GM18499 (cell line): ENCODE data around the gene DZIP3.
A peak's percentile ranks its signal among the peaks of the same experiment; 100 is the strongest.

ENCODE experiments used
- ATAC-seq: cut with Tn5 transposase; IDR thresholded peaks from one replicate; pipeline ENCODE4 v1.9.1; 2021; ENCODE audit warnings: moderate number of reproducible peaks; ENCODE audit not compliant: insufficient read depth, unreplicated experiment

Gene DZIP3

DNA sequence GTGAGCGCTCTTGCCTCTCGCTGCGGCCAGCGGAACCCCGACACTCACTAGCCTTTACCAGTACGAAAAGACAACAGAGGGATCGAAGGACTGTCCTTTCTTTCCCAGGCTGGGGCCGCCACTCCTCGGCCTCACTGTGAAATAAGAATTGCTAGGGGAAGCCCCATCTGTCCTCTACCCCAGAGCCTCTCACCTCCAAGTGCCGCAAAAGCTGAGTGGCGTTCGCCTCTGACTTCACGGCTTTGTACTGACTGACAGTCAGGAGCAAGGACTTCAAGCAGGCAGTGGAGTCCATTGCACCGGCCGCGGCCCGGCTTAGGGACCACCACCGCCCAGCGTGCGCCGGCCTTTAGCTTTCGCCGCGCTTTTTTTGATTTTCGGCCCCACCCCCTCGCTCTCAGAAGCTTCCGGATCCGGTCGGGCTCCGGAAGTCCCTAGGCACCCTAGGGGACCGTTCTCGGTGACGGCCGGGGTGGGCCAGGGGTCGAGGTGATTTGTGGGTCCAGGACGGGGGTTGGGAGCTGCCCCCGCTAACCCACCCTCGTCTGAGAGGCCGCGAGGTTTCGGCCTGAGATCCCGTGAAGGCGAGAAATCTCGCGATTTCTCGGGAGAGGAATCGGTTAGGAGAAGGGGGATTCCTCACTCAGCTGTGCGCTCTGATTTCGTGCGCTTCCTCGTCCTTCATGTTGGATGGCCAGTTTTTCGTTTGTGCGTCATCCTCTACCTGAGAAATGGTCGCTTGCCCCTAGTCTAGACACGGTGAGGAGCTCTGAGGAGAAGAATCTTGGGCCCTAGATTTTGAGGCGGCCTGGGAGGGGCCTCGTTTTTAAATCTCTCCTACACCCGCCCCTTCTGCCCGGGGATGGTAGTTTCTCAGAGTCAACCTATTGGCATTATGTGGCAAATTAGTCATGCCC lies at the start of gene DZIP3, which contains the start of gene CIP2A:
DZIP3 (plus strand) TSS at position 642 of the 917 bp plus-strand sequence. CDS start 15,685 bp downstream, outside the sequence.
CIP2A (minus strand) TSS at position 358 of the 917 bp plus-strand sequence; CDS start at position 295, 63 bp downstream.
- peak; percentile 69 for ATAC-seq

GRCh38 chr3:108546247-108546646 lies 43.3 kb upstream of the DZIP3 start:
- ATAC-seq: no peak

GRCh38 chr3:108546692-108547091 lies 42.8 kb upstream of the DZIP3 start:
- ATAC-seq: no peak

GRCh38 chr3:108548304-108548703 lies 41.2 kb upstream of the DZIP3 start:
- ATAC-seq: no peak

- ATAC-seq: no peak
Measured at GRCh38 chr3:108548886-108549285, 40.6 kb upstream of the DZIP3 start.

- ATAC-seq: no peak
Measured at GRCh38 chr3:108552267-108553159, 37.0 kb upstream of the DZIP3 start.

DNA sequence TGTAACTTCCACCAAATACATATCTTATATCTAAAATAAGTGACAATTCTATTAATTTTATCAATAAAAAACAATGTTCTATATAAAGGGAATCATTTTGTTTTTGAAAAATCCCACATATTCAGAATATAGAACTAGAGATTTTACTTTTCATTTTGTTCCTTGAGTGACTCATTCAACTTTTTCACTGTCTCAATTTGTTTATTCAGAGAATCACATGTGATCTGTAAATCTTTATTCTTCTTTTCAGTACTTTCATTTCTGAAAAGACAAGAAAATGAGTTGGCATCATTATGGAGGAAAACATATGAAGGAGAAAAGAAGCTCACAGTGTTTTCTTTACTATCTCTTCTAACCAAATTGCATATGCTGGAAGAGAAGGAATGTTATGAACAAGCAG lies 35.3 kb upstream of the DZIP3 start:
- ATAC-seq: no peak

DNA sequence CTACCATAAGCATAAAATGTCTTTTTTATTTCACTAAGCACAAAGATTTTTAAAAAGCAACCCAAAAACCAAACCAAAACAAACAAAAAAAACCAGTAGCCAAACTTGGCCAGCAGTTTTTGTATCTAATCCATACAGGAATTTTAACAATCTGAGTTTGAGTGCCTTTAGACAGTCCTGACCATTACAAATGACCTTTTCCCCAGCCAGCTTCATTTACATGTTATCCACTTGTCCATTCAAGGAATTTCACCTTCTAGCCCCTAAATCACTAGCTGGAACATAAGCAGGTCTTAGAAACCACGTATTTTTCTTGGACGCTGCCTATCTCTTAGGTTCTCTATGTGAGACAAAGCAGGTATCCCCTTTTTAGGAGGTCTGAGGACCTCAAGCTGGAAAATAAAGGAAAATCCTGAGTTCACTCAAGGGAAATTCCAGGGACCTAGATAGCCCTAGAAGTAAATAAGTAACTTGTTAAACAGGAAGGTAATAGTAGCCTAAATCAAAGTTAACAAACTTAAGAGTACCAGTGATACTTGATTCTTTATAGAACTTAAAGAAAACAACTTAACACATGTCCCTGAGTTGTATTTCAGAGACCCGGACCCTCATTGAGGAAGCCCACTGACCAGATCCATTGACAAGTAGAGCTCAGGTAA lies 34.5 kb upstream of the DZIP3 start:
- ATAC-seq: no peak

- no peak for ATAC-seq
Measured at GRCh38 chr3:108555966-108556581, 33.4 kb upstream of the DZIP3 start.

GRCh38 chr3:108562565-108562964 lies 27.0 kb upstream of the DZIP3 start:
- no peak for ATAC-seq

GRCh38 chr3:108564564-108564963 lies 25.0 kb upstream of the DZIP3 start:
- no peak for ATAC-seq

DNA sequence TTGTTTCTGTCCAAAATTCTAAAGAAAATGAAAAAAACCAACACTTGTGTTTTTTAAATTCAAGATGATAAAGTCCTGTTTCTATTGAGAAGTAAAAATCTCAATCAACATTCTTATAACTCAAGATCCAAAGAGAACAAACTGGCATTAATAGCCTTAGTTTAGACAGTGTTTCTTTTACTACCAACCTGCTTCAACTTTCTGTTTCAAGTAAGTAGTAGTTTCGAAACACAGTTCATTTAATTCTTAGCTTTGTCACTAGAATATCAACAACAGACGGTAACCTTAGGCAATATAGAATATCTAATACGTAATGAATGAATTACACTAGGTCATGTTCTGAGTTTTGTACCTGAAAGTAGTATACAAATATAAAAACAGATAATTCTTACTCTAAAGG lies 24.0 kb upstream of the DZIP3 start:
- ATAC-seq: no peak

DNA sequence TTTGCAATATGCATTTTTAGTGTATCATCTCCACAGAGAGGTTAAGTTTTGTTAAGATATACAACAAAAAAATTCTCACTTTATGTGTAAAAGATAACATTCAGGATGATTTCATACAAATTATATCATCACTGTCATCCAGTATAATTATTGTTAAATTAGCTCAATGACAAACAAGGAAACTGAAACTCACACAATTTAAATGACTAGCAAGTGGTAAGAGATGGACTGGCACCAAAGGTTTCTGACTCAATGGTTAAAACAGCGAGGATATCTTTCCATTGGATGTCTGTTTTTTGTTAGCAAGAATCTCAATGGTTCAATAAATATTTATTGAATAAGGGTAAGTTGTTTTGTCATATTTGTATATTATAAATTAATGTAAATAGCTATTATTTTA lies 22.9 kb upstream of the DZIP3 start:
- ATAC-seq: no peak

- ATAC-seq: no peak
Measured at GRCh38 chr3:108569336-108569735, 20.2 kb upstream of the DZIP3 start.

DNA sequence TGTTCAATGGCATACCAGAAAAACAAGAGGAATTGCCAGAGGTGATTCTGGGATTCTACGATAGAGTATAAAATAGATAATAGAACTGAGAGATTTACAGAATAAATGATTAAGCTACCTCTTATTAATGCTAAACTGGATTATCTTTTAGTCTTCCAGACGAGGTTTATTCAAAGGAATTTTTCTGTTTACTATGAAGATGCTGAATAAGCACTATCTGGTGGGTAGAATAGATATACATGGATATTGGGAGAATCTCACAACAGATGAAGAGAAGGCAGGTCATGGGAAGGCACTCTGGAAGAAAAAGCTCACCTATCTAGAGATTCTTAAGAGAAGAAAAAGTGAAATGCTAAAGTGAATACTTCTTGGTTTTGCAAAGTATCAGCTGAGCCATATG lies 11.5 kb upstream of the DZIP3 start:
- ATAC-seq: no peak

- no peak for ATAC-seq
Measured at GRCh38 chr3:108588601-108589000, 921 bp upstream of the DZIP3 start.

DNA sequence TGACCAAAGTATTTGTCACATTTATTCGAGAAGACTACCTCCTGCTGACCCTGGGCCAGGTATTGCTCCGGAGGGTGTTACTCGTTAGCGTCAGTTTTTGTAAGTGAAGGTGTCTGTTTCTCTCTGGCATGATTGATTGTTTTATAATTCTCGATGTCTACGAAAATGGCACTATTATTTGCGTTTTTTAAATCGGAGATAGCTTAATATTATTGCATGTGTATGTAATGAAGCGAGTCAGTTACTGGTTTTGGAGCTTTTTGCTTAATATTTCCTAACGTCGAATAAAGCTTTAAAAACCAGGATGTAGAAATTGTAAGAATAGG lies 439 bp downstream of the DZIP3 start:
- ATAC-seq: no peak

GRCh38 chr3:108590460-108590859 lies 938 bp downstream of the DZIP3 start:
- no peak for ATAC-seq

DNA sequence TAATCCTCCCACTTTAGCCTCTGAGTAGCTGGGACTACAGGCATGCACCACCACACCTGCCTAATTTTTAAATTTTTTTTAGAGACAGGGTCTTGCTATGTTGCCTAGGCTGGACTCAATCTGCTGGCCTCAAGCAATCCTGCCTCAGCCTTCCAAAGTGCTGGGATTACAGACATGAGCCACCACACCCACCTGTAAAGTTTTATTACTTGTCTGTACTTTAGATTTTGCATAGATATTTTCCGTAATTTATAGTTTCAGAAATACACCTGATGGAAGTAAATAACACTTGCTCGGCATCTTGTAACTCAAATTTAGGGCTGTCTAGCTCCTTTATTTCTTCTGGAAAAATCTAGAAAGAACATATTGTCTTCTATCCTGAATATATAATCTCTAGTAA lies 5.8 kb downstream of the DZIP3 start:
- no peak for ATAC-seq

DNA sequence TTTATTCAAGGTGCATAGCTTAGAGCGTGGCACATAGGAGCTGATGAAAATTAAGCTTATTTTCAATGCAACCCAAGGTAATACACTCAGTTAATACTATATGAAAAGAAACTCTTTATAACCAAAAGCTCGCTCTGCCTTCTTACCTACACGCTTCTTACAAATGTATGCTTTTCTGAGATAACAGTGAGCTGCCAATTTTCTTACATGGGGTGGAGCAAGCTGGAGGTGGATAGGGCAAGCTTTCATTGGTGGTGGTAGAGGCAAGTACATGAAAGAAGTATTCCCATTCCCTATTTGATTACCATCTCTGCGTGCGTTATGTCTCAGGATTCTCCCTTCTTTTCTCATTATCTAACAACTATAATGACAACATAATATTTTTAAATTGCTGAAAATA lies 8.9 kb downstream of the DZIP3 start:
- ATAC-seq: no peak
